ENCODE results near the gene CWC22.

DNA sequence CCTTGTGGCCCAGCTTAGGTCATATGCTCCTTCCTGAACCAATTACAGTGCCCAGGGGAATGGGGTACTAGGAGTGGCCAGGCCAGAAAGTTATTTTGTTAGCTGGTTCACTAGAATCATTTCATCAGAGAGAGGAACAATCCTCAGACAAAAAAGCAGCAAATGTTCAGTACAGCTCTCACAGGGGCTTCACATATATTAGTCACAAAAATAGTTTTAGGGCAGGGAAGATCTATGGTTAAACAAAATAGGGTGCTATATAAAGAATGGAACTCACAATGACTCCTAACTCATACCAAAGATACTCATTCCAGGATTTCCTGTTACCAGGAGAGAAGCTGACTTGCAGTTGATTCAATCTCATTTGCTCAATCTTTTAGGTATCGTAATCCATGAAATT lies 71.0 kb downstream of the CWC22 start:
- TF ChIP-seq, protein P1, sequence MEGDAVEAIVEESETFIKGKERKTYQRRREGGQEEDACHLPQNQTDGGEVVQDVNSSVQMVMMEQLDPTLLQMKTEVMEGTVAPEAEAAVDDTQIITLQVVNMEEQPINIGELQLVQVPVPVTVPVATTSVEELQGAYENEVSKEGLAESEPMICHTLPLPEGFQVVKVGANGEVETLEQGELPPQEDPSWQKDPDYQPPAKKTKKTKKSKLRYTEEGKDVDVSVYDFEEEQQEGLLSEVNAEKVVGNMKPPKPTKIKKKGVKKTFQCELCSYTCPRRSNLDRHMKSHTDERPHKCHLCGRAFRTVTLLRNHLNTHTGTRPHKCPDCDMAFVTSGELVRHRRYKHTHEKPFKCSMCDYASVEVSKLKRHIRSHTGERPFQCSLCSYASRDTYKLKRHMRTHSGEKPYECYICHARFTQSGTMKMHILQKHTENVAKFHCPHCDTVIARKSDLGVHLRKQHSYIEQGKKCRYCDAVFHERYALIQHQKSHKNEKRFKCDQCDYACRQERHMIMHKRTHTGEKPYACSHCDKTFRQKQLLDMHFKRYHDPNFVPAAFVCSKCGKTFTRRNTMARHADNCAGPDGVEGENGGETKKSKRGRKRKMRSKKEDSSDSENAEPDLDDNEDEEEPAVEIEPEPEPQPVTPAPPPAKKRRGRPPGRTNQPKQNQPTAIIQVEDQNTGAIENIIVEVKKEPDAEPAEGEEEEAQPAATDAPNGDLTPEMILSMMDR (IDR thresholded peaks at IDR 0.05; ENCODE audit: insufficient read depth, low read length, poor library complexity, severe bottlenecking) = no peak
- no peak for TF ChIP-seq EZH2phosphoT487 (conservative IDR thresholded peaks at IDR 0.05; ENCODE audit: low read length)
